SK-N-SH (cell line): ENCODE measurements around the gene ILF3.

ENCODE experiments used
- EZH2phosphoT487 ChIP-seq: fragments of 200-600 bp; sonication (generic); IDR thresholded peaks from 2 replicates; pipeline ENCODE4 v1.6.1; 2017; ENCODE audit warnings: low read depth, mixed run types, mild to moderate bottlenecking, antibody characterized with exemption, moderate library complexity, borderline replicate concordance
- FOXM1 ChIP-seq: IDR thresholded peaks from 2 replicates; pipeline ENCODE4 v1.4.0; 2012; ENCODE audit warnings: low read depth, mild to moderate bottlenecking
- GABPA ChIP-seq: IDR thresholded peaks from 2 replicates; pipeline ENCODE4 v1.4.0; 2012; ENCODE audit warnings: low read depth, mild to moderate bottlenecking
- NFIC ChIP-seq: IDR thresholded peaks from 2 replicates; pipeline ENCODE4 v1.4.0; 2012; ENCODE audit warnings: borderline replicate concordance
- NRF1 ChIP-seq: IDR thresholded peaks from 2 replicates; pipeline ENCODE4 v1.6.1; 2012; ENCODE audit warnings: low read depth, mild to moderate bottlenecking, low read length
- POLR2AphosphoS5 ChIP-seq: IDR thresholded peaks from 2 replicates; pipeline ENCODE4 v1.6.1; 2012; ENCODE audit warnings: low read depth, low read length
- TAF1 ChIP-seq: IDR thresholded peaks from 2 replicates; pipeline ENCODE4 v1.6.1; 2012; ENCODE audit warnings: low read depth, mild to moderate bottlenecking, low read length, moderate library complexity, borderline replicate concordance
- YY1 ChIP-seq: IDR thresholded peaks from 2 replicates; pipeline ENCODE4 v1.4.0; 2012; ENCODE audit warnings: low read depth, mild to moderate bottlenecking
- TF ChIP-seq, protein P1 (sequence below): IDR thresholded peaks from 2 replicates; pipeline ENCODE4 v1.4.0; 2012; ENCODE audit warnings: low read depth, borderline replicate concordance
- TF ChIP-seq, protein P2 (sequence below): IDR thresholded peaks from 2 replicates; pipeline ENCODE4 v1.4.0; 2012; ENCODE audit warnings: low read depth
- TF ChIP-seq, protein P3 (sequence below): IDR thresholded peaks from 2 replicates; pipeline ENCODE4 v1.6.1; 2012; ENCODE audit warnings: mild to moderate bottlenecking, low read depth, low read length, moderate library complexity

DNA sequence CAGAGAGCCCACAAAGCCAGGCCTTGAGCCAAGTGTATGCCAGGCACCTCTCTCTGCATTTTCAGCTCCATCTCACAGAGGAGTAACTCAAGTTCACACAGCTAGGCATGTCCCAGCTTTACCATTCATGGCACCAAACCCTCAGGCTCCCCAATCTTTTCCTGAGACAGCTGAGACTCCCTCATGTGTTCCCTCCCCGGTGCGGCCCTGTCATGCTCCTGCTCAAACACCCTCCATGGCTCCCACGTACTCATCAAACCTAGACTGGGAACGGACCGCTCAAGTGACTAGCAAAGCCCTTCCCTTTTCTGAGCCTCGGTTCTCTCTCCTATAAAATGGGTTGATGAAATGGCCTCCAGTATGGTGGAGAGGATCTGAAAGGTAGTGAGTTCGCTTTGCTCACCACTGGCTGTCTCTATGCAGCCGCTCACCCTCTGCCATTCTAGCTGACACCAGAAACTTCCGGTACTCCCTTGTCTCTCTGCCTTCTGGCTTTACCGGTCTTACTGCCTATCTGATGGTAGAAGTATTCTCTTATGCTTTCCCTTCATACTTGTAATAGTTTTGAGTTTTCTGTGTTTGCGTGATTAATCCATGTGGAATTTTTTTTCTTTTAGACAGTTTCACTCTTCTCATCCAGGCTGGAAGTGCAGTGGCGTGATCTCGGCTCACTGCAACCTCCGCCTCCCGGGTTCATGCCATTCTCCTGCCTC is 36.6 kb upstream of the ILF3 start:
- TF ChIP-seq, protein P1, sequence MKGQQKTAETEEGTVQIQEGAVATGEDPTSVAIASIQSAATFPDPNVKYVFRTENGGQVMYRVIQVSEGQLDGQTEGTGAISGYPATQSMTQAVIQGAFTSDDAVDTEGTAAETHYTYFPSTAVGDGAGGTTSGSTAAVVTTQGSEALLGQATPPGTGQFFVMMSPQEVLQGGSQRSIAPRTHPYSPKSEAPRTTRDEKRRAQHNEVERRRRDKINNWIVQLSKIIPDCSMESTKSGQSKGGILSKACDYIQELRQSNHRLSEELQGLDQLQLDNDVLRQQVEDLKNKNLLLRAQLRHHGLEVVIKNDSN = no peak
- TF ChIP-seq, protein P2, sequence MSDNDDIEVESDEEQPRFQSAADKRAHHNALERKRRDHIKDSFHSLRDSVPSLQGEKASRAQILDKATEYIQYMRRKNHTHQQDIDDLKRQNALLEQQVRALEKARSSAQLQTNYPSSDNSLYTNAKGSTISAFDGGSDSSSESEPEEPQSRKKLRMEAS = no peak
- TF ChIP-seq EZH2phosphoT487 = no peak
- TF ChIP-seq FOXM1 = no peak
- TF ChIP-seq NRF1 = no peak
- no peak for TF ChIP-seq GABPA
- no peak for TF ChIP-seq NFIC
- no peak for TF ChIP-seq YY1
- no peak for TF ChIP-seq TAF1
- no peak for TF ChIP-seq POLR2AphosphoS5
- TF ChIP-seq, protein P3, sequence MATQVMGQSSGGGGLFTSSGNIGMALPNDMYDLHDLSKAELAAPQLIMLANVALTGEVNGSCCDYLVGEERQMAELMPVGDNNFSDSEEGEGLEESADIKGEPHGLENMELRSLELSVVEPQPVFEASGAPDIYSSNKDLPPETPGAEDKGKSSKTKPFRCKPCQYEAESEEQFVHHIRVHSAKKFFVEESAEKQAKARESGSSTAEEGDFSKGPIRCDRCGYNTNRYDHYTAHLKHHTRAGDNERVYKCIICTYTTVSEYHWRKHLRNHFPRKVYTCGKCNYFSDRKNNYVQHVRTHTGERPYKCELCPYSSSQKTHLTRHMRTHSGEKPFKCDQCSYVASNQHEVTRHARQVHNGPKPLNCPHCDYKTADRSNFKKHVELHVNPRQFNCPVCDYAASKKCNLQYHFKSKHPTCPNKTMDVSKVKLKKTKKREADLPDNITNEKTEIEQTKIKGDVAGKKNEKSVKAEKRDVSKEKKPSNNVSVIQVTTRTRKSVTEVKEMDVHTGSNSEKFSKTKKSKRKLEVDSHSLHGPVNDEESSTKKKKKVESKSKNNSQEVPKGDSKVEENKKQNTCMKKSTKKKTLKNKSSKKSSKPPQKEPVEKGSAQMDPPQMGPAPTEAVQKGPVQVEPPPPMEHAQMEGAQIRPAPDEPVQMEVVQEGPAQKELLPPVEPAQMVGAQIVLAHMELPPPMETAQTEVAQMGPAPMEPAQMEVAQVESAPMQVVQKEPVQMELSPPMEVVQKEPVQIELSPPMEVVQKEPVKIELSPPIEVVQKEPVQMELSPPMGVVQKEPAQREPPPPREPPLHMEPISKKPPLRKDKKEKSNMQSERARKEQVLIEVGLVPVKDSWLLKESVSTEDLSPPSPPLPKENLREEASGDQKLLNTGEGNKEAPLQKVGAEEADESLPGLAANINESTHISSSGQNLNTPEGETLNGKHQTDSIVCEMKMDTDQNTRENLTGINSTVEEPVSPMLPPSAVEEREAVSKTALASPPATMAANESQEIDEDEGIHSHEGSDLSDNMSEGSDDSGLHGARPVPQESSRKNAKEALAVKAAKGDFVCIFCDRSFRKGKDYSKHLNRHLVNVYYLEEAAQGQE = no peak
